Parietal lobe (tissue), 1 donor: ENCODE results near the gene OR6C65. TPM values are rescaled to one million over a fixed set of nuclear protein-coding genes. Genes with fewer than 3 reads are reported as not detected.

Source experiments
- total RNA-seq: library from RNA; depleted of rRNA; stranded (reverse); fragments of >200 nt; gene quantifications from one replicate; pipeline ENCODE4 v1.2.3, GENCODE V29; 2014

OR6C65 gene
- total RNA-seq = not detected

DNA sequence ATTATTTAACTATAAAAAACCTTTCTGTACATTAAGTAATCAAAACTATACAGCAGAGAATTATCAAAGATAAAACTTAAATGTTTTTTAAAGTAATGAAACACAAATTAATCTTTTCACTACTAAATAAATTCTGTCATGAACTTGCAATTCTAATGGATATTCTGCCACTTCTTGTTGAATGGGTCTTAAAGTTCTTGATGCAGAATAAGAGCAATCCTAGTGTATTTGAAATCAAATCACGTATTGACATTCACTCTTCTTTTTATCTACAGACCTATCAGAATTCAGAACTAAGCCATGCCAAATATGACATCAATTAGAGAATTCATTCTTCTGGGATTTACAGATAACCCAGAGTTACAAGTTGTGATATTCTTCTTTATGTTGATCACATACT is at the start of gene OR6C65:
OR6C65 (plus strand) TSS at position 301 of the 400 bp plus-strand sequence; CDS start at position 301, 0 bp downstream.

DNA sequence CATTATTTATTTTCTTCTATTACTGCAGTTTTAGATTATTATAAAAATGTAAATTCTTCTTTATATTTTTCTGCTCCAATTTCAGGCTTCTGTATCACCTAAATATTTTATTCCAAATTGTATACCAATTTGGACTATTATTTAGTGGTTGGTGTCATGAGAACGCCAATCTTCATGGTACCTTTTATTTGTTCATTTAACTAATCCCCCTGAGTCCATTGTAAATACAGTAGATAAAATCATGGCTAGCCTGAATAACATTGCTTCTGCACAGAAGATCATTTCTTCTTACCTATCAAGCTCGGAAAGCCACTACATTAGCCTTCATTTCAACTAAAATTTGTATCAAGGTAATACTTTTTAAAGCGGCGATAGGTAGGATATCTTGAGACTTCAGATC is 37.7 kb upstream of the OR6C65 start, which contains the start of gene OR6C75:
OR6C75 (plus strand) TSS at position 301 of the 400 bp plus-strand sequence. CDS start 2,136 bp downstream, outside the sequence.

DNA sequence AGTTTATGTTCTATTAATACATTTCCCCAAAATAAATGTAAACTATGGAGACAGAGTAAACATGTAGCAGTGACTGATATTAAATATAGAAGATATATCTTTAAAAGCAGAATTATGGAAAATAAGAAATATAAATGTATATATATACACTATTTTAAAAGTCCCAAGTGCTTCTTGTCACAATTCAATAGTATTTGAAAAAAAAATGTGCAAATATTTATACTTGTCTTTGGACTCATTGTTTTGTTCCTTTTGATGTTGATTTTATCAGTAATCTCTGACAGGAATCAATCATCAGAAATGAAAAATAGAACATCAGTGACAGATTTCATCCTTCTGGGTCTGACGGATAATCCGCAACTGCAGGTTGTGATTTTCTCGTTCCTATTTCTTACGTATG is 25.6 kb downstream of the OR6C65 start, which contains the start of gene OR6C76:
OR6C76 (plus strand) TSS at position 301 of the 400 bp plus-strand sequence; CDS start at position 301, 0 bp downstream.

DNA sequence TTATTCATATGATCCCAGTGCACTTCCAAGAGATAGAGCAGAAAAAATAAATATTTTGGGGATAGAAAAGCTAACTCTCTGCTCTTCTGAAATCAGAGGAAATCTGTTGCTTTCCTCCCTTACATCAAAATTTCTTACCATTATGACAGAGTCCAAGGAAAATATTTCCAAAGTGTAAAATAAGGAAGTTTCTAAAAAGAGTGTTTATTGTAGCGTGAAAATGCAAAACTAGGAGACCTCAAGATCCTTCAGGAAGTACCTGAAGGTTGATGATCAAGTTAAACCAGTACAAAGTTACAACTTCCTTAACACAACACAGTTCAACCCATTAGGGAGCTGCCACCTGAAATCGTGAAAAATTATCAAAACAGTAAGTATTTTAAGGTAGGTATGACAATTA is 43.4 kb downstream of the OR6C65 start, which contains the start of gene OR6C2:
OR6C2 (plus strand) TSS at position 301 of the 400 bp plus-strand sequence. CDS start 8,138 bp downstream, outside the sequence.

Other genes with a start within 250 kb of the OR6C65 start
- gene OR10A7, start 179.5 kb upstream of the OR6C65 start, total RNA-seq = not detected
- gene OR6C74, start 155.9 kb upstream of the OR6C65 start, total RNA-seq = not detected
- gene OR6C6, start 104.0 kb upstream of the OR6C65 start, total RNA-seq = not detected
- gene OR6C1, start 86.2 kb upstream of the OR6C65 start, total RNA-seq = not detected
- not detected for gene OR6C3, start 69.8 kb upstream of the OR6C65 start, total RNA-seq
- gene OR6C75, start 37.6 kb upstream of the OR6C65 start, total RNA-seq = not detected
- gene OR6C76, start 25.7 kb downstream of the OR6C65 start, total RNA-seq = not detected
- not detected for gene OR6C2, start 43.5 kb downstream of the OR6C65 start, total RNA-seq
- not detected for gene OR6C70, start 69.6 kb downstream of the OR6C65 start, total RNA-seq
- gene OR6C68, start 91.8 kb downstream of the OR6C65 start, total RNA-seq = not detected
- gene OR6C4, start 149.1 kb downstream of the OR6C65 start, total RNA-seq = not detected
- gene OR2AP1, start 171.9 kb downstream of the OR6C65 start, total RNA-seq = not detected
- gene OR10P1, start 236.4 kb downstream of the OR6C65 start, total RNA-seq = not detected